Cardiac fibroblast (primary cell): ENCODE results near the gene NCKAP5.

Experiments used
- DNase-seq, 2 donors: peaks; one replicate each; pipeline versions ENCODE4 v3.0.0 to v3.0.0-alpha.2; 2010; ENCODE audit warnings: low read depth in 2 of 2
- H3K4me3 ChIP-seq, 2 donors: replicated peaks in 1 of 2; 1 replicate in 1 of 2; 2 replicates in 1 of 2; pipeline ENCODE4 v1.5.1; 2011; ENCODE audit warnings: low read depth in 2 of 2, low read length in 2 of 2, mild to moderate bottlenecking in 2 of 2, moderate library complexity in 1 of 2
- CTCF ChIP-seq: IDR thresholded peaks from one replicate; pipeline ENCODE4 v1.5.1; 2011; ENCODE audit warnings: low read depth, mild to moderate bottlenecking, low read length, inconsistent platforms

NCKAP5 gene

GRCh38 chr2:132638313-132639040 lies 929.8 kb downstream of the NCKAP5 start:
- no peak overlapping the region for H3K4me3 ChIP-seq
- no peak for TF ChIP-seq CTCF
- no peak for DNase-seq

GRCh38 chr2:132636346-132636745 lies 931.9 kb downstream of the NCKAP5 start:
- no peak for TF ChIP-seq CTCF
- H3K4me3 ChIP-seq: no peak overlapping the region
- no peak for DNase-seq

GRCh38 chr2:132633635-132634034 lies 934.6 kb downstream of the NCKAP5 start:
- TF ChIP-seq CTCF: no peak
- no peak overlapping the region for H3K4me3 ChIP-seq
- DNase-seq: no peak

- no peak for TF ChIP-seq CTCF
- no peak overlapping the region for H3K4me3 ChIP-seq
- DNase-seq: peak in 1 of 2 donors; percentile 11
Measured at GRCh38 chr2:132632000-132632649, 936.1 kb downstream of the NCKAP5 start.

- H3K4me3 ChIP-seq: no peak overlapping the region
- no peak for DNase-seq
- TF ChIP-seq CTCF: no peak
Measured at GRCh38 chr2:132627536-132627935, 940.7 kb downstream of the NCKAP5 start.

- no peak overlapping the region for H3K4me3 ChIP-seq
- peak; percentile 56 to 66 for DNase-seq
- TF ChIP-seq CTCF: no peak
Measured at GRCh38 chr2:132623096-132623839, 945.0 kb downstream of the NCKAP5 start.
